GM21786 (cell line): ENCODE results near the gene PDZD11.
"Not testable (repeated sequence)": the region's sequence is repeated elsewhere in the genome, so short reads cannot be mapped to it uniquely, and the experiment has no call there.

Experiments used
- ATAC-seq: cut with Tn5 transposase; IDR thresholded peaks from one replicate; pipeline ENCODE4 v1.9.1; 2021; ENCODE audit not compliant: unreplicated experiment

Gene PDZD11

GRCh38 chrX:70257423-70258288, 32.1 kb downstream of the PDZD11 start:
- no peak for ATAC-seq

GRCh38 chrX:70255452-70255851, 34.3 kb downstream of the PDZD11 start:
- ATAC-seq: no peak

- ATAC-seq: no peak
These were observed 34.8 kb downstream of the PDZD11 start for GRCh38 chrX:70254909-70255308.

GRCh38 chrX:70254063-70254400, 35.7 kb downstream of the PDZD11 start:
- no peak for ATAC-seq

GRCh38 chrX:70253377-70254062, 36.2 kb downstream of the PDZD11 start:
- no peak for ATAC-seq

GRCh38 chrX:70252491-70252890, 37.2 kb downstream of the PDZD11 start:
- ATAC-seq: no peak

GRCh38 chrX:70247252-70247651, 42.5 kb downstream of the PDZD11 start:
- no peak for ATAC-seq

GRCh38 chrX:70244881-70245280, 44.8 kb downstream of the PDZD11 start:
- no peak for ATAC-seq

- not testable (repeated sequence) for ATAC-seq
These were observed 46.1 kb downstream of the PDZD11 start for GRCh38 chrX:70243601-70244000.

- ATAC-seq: no peak
These were observed 48.2 kb downstream of the PDZD11 start for GRCh38 chrX:70241501-70241900.

GRCh38 chrX:70240751-70241150, 49.0 kb downstream of the PDZD11 start:
- ATAC-seq: no peak
